GM12878 (cell line): ENCODE results near the gene SSBP3. TPM values are rescaled to one million over a fixed set of nuclear protein-coding genes. Genes with fewer than 3 reads are reported as not detected.

Source experiments
- ATAC-seq: fragments of 200-7000 bp; cut with Tn5 transposase; 3 replicates; pipeline ENCODE4 v1.9.1; 2020; ENCODE audit warnings: mild to moderate bottlenecking, moderate library complexity
- BruUV-seq: library from RNA; stranded (reverse); fragments of 400-500 nt; replicated peaks from 2 replicates; lab custom pipeline; 2021; lab: Mats Ljungman, UMichigan
- CTCF ChIA-PET: fragments of 300-600 bp; sonication (Branson Sonifier 250); formaldehyde crosslinking; extraction: SDS; loops from one replicate; lab custom pipeline; 2021; ENCODE audit warnings: inconsistent platforms; lab: Yijun Ruan, JAX
- POLR2A ChIA-PET: fragments of 350-600 bp; formaldehyde crosslinking; extraction: SDS; loops from one replicate; lab custom pipeline; 2021; ENCODE audit warnings: inconsistent platforms; lab: Charles Lee
- RAD21 ChIA-PET: fragments of 300-600 bp; sonication (Branson Sonifier 250); formaldehyde crosslinking; loops from one replicate; lab custom pipeline; 2023; ENCODE audit warnings: antibody characterized with exemption; ENCODE audit not compliant: unreplicated experiment; lab: Charles Lee
- SMC1A ChIA-PET: fragments of 300-600 bp; sonication (Branson Sonifier 250); formaldehyde crosslinking; loops from one replicate; lab custom pipeline; 2023; ENCODE audit not compliant: unreplicated experiment, uncharacterized antibody; lab: Charles Lee
- DNase-seq: peaks from one replicate; pipeline ENCODE4 v3.0.0-alpha.2; 2011; ENCODE audit warnings: low read depth, low spot score
- FAIRE-seq: peaks from 3 replicates; lab custom pipeline; 2011; peaks lifted over from hg19 to GRCh38; lab: Jason Lieb, UNC
- H2AFZ ChIP-seq: 2 replicates; pipeline ENCODE4 v1.6.0; 2011; ENCODE audit warnings: low read depth, low read length, control low read depth; ENCODE audit not compliant: control insufficient read depth
- H3K27ac ChIP-seq: 2 replicates; pipeline ENCODE4 v1.5.1; 2011; ENCODE audit warnings: control low read depth; ENCODE audit not compliant: control insufficient read depth, insufficient read depth
- H3K27me3 ChIP-seq, 2 experiments: replicated peaks in 1 of 2; 2 replicates each; pipeline versions ENCODE4 v1.6.0 to v1.6.1; 2011; ENCODE audit warnings: low read length in 1 of 2; ENCODE audit not compliant: control insufficient read depth in 2 of 2, insufficient read depth in 2 of 2
- H3K36me3 ChIP-seq, 2 experiments: 2 replicates each; pipeline ENCODE4 v1.5.1; 2011; ENCODE audit warnings: low read length in 1 of 2; ENCODE audit not compliant: control insufficient read depth in 2 of 2, insufficient read depth in 2 of 2
- H3K4me1 ChIP-seq: 2 replicates; pipeline ENCODE4 v1.6.1; 2011; ENCODE audit warnings: mild to moderate bottlenecking, low read length, moderate library complexity, mixed read lengths; ENCODE audit not compliant: control insufficient read depth, insufficient read depth
- H3K4me2 ChIP-seq: 2 replicates; pipeline ENCODE4 v1.6.0; 2011; ENCODE audit warnings: control low read depth; ENCODE audit not compliant: control insufficient read depth, insufficient read depth
- H3K4me3 ChIP-seq: fragments of 200-600 bp; sonication (generic); 2 replicates; pipeline ENCODE4 v1.5.1; 2016
- H3K79me2 ChIP-seq: 2 replicates; pipeline ENCODE4 v1.6.0; 2011; ENCODE audit warnings: low read length; ENCODE audit not compliant: control insufficient read depth, insufficient read depth
- H3K9ac ChIP-seq: 2 replicates; pipeline ENCODE4 v1.8.0; 2011; ENCODE audit warnings: low read length, control low read depth, mixed read lengths; ENCODE audit not compliant: control insufficient read depth, insufficient read depth
- H3K9me3 ChIP-seq: replicated peaks from 3 replicates; pipeline ENCODE4 v1.5.1; 2011; ENCODE audit warnings: mild to moderate bottlenecking, low read length; ENCODE audit not compliant: control insufficient read depth, insufficient read depth
- H4K20me1 ChIP-seq: 2 replicates; pipeline ENCODE4 v1.6.0; 2011; ENCODE audit not compliant: control insufficient read depth, insufficient read depth
- BRCA1 ChIP-seq: IDR thresholded peaks from 2 replicates; pipeline ENCODE4 v1.6.1; 2011; ENCODE audit warnings: low read depth, low read length, improper control_type of control experiment
- CBFB ChIP-seq: IDR thresholded peaks from 2 replicates; pipeline ENCODE4 v1.6.1; 2016; ENCODE audit warnings: antibody characterized with exemption, low read depth
- CBX5 ChIP-seq: sonication (generic); IDR thresholded peaks from 2 replicates; pipeline ENCODE4 v1.6.1; 2016; ENCODE audit warnings: low read depth, moderate library complexity, mild to moderate bottlenecking, inconsistent platforms
- E2F4 ChIP-seq: IDR thresholded peaks from 2 replicates; pipeline ENCODE4 v1.6.1; 2012; ENCODE audit warnings: low read depth, low read length, improper control_type of control experiment
- FOS ChIP-seq: IDR thresholded peaks from 3 replicates; pipeline ENCODE4 v1.6.1; 2011; ENCODE audit warnings: borderline replicate concordance; ENCODE audit not compliant: insufficient read length; ENCODE audit errors: extremely low read depth
- HDAC6 ChIP-seq: fragments of 200-600 bp; sonication (generic); IDR thresholded peaks from one replicate; pipeline ENCODE4 v1.8.0; 2017; ENCODE audit warnings: antibody characterized with exemption; ENCODE audit not compliant: unreplicated experiment
- IRF5 ChIP-seq: fragments of 450-650 bp; IDR thresholded peaks from 2 replicates; pipeline ENCODE4 v1.6.1; 2017; ENCODE audit warnings: borderline replicate concordance
- KDM1A ChIP-seq: fragments of 200-600 bp; sonication (generic); IDR thresholded peaks from 2 replicates; pipeline ENCODE4 v1.6.1; 2016; ENCODE audit warnings: borderline replicate concordance
- SMAD1 ChIP-seq: fragments of 450-650 bp; IDR thresholded peaks from 2 replicates; pipeline ENCODE4 v1.6.1; 2018; ENCODE audit warnings: mild to moderate bottlenecking, low read depth; ENCODE audit not compliant: partially characterized antibody
- ZNF384 ChIP-seq: IDR thresholded peaks from 2 replicates; pipeline ENCODE4 v1.6.1; 2012; ENCODE audit warnings: low read depth, mild to moderate bottlenecking, low read length, improper control_type of control experiment, borderline replicate concordance
- ZNF622 ChIP-seq: fragments of 450-650 bp; IDR thresholded peaks from 2 replicates; pipeline ENCODE4 v1.6.1; 2017; ENCODE audit warnings: mild to moderate bottlenecking, inconsistent platforms
- WGBS: methylation state at CpG from one replicate; pipeline ENCODE4 v1.1.6; 2016; ENCODE audit warnings: low lambda C conversion rate; ENCODE audit not compliant: insufficient replicate concordance, insufficient coverage; ENCODE audit errors: missing lambda C conversion rate; 5-methylcytosine and 5-hydroxymethylcytosine counted together
- in situ Hi-C: fragments of 300-500 bp; cut with MboI; formaldehyde crosslinking; loops from 9 replicates; pipeline ENCODE4 v1.14.3; 2018; ENCODE audit warnings: mixed read lengths
- intact Hi-C: fragments of 100-400 bp; cut with micrococcal nuclease; formaldehyde crosslinking; loops from one replicate; pipeline ENCODE4 v1.14.2; 2022; ENCODE audit not compliant: unreplicated experiment
- polyA plus RNA-seq, 11 experiments: library from polyadenylated mRNA; depleted of rRNA in 4 of 11; unstranded in 6 of 11; stranded (reverse) in 5 of 11; fragments of >200 nt; fragmentation: Nextera tagmentation in 4 of 11; fragmentation: Illumina TruSeq in 1 of 11; extraction: Ambion mirVana in 4 of 11; extraction: Trizol in 1 of 11; gene quantifications; 1 replicate in 1 of 11; 2 replicates in 10 of 11; pipeline versions ENCODE4 v1.2.1 to v1.2.3, GENCODE V29; 2011 to 2016; ENCODE audit warnings: inconsistent platforms in 2 of 11, missing spikeins in 2 of 11, low read depth in 1 of 11
- total RNA-seq, 4 experiments: library from RNA; depleted of rRNA in 3 of 4; stranded (reverse); fragments of >200 nt in 3 of 4; fragmentation: Illumina TruSeq in 1 of 4; extraction: Trizol in 1 of 4; gene quantifications; 2 replicates each; pipeline versions ENCODE4 v1.2.1 to v1.2.3, GENCODE V29; 2013 to 2021

The SSBP3 gene
- total and polyA plus RNA-seq, 10 of the 15 experiments (the other 5 are each of a cell fraction or from before 2014, with no cell fraction given), result 4.1 to 51.7 (median 17.1) TPM

GRCh38 chr1:54224233-54224632 lies 182.0 kb downstream of the SSBP3 start:
- no TSS peak for BruUV-seq
- no peak overlapping the region for H3K4me2 ChIP-seq
- H4K20me1 ChIP-seq, result no peaks in the 10 kb centered on the region
- ATAC-seq (no peak), FAIRE-seq (no peak), DNase-seq (no peak)
- ChIA-PET SMC1A (no interaction called here), POLR2A (no interaction called here), RAD21 (no interaction called here), CTCF (no interaction called here)
- no peak overlapping the region for H2AFZ ChIP-seq
- H3K4me1 ChIP-seq, result no peaks in the 10 kb centered on the region
- no peak overlapping the region for H3K4me3 ChIP-seq
- TF ChIP-seq CBFB (no peak), HDAC6 (no peak), SMAD1 (no peak), ZNF384 (no peak), CBX5 (no peak), KDM1A (no peak), BRCA1 (no peak), E2F4 (no peak), ZNF622 (no peak), FOS (no peak), IRF5 (no peak)
- H3K9me3 ChIP-seq, result no peaks in the 10 kb centered on the region
- in situ Hi-C loops, result no loop called here
- no peaks in the 10 kb centered on the region for H3K27me3 ChIP-seq
- H3K36me3 ChIP-seq, result peaks cover 2 to 3% of the 10 kb centered on the region in 2 experiments; a peak in 3 of 4 replicates
- no peak overlapping the region for H3K9ac ChIP-seq
- intact Hi-C loops, result no loop called here
- H3K27ac ChIP-seq, result no peak overlapping the region
- 97% methylated on average over 6 of the region's 6 CpGs for WGBS
- no peaks in the 10 kb centered on the region for H3K79me2 ChIP-seq
